Measurements from ENCODE around the gene GMPS. TPM values are rescaled to one million over a fixed set of nuclear protein-coding genes. Genes with fewer than 3 reads are reported as not detected.

Gene GMPS
- total and polyA plus RNA-seq, 2 of the 13 experiments (the other 11 are each of a cell fraction or from before 2014, with no cell fraction given) = 29.6 to 85.5 TPM

- no peak; the same call in 1 of the 2 replicates for TF ChIP-seq TARDBP (CRISPR knock-in tag; IDR thresholded peaks at IDR 0.05)
- TF ChIP-seq ZC3H13 (CRISPR knock-in tag; IDR thresholded peaks at IDR 0.05) = 0 out of 2 replicates have a peak, but pooled peaks have one; percentile 42
- no peak for TF ChIP-seq FOXA1 (IDR thresholded peaks at IDR 0.05)
- no peak; the same call in 1 of the 2 replicates for TF ChIP-seq FOXA1 (CRISPR knock-in tag; IDR thresholded peaks at IDR 0.05)
- no peak for TF ChIP-seq RELA (CRISPR knock-in tag; IDR thresholded peaks at IDR 0.05)
- TF ChIP-seq ZFP36 (IDR thresholded peaks at IDR 0.05; ENCODE audit: borderline replicate concordance, low read depth, low read length, partially characterized antibody) = no peak
- 0 out of 2 replicates have a peak, but pooled peaks have one; percentile 23 for TF ChIP-seq FLYWCH1 (CRISPR knock-in tag; IDR thresholded peaks at IDR 0.05)
- TF ChIP-seq MTERF4 (CRISPR knock-in tag; IDR thresholded peaks at IDR 0.05) = no peak
- no peak for TF ChIP-seq SP1 (IDR thresholded peaks at IDR 0.05)
- TF ChIP-seq SP1 (CRISPR knock-in tag; IDR thresholded peaks at IDR 0.05) = peak; percentile 80
- TF ChIP-seq ZNF230 (CRISPR knock-in tag; IDR thresholded peaks at IDR 0.05) = 0 out of 2 replicates have a peak, but pooled peaks have one; percentile 33
- TF ChIP-seq ZNF513 (CRISPR knock-in tag; conservative IDR thresholded peaks at IDR 0.05) = no peak
- TF ChIP-seq EED (CRISPR knock-in tag; IDR thresholded peaks at IDR 0.05) = no peak
- TF ChIP-seq ZNF776 (CRISPR knock-in tag; IDR thresholded peaks at IDR 0.05) = peak; percentile 55; the same call in 1 of the 2 replicates
- 0 out of 2 replicates have a peak, but pooled peaks have one; percentile 42 for TF ChIP-seq SMAD1 (CRISPR knock-in tag; IDR thresholded peaks at IDR 0.05; ENCODE audit: borderline replicate concordance, low read depth)
- TF ChIP-seq ISX (CRISPR knock-in tag; conservative IDR thresholded peaks at IDR 0.05) = no peak
- no peak for TF ChIP-seq FOXP1 (IDR thresholded peaks at IDR 0.05)
- no peak for TF ChIP-seq FOXP1 (CRISPR knock-in tag; IDR thresholded peaks at IDR 0.05)
- TF ChIP-seq MED1 (CRISPR knock-in tag; IDR thresholded peaks at IDR 0.05) = no peak
- TF ChIP-seq MAZ (IDR thresholded peaks at IDR 0.05; ENCODE audit: borderline replicate concordance, low read depth, low read length) = peak; percentile 74
- peak; percentile 82 for TF ChIP-seq MAZ (CRISPR knock-in tag; IDR thresholded peaks at IDR 0.05; ENCODE audit: low read depth)
- no peak for TF ChIP-seq ZNF619 (CRISPR knock-in tag; IDR thresholded peaks at IDR 0.05)
- TF ChIP-seq ZKSCAN1 (IDR thresholded peaks at IDR 0.05; ENCODE audit: low read length) = no peak
- peak; percentile 67 for TF ChIP-seq ZMYM4 (CRISPR knock-in tag; IDR thresholded peaks at IDR 0.05)
- no peak; the same call in 1 of the 2 replicates for TF ChIP-seq ZNF616 (CRISPR knock-in tag; IDR thresholded peaks at IDR 0.05; ENCODE audit: low read depth)
- TF ChIP-seq KDM3A (CRISPR knock-in tag; IDR thresholded peaks at IDR 0.05; ENCODE audit: low read depth) = no peak; the same call in 1 of the 2 replicates
- TF ChIP-seq ZKSCAN5 (CRISPR knock-in tag; IDR thresholded peaks at IDR 0.05) = no peak
- TF ChIP-seq ETV6 (CRISPR knock-in tag; conservative IDR thresholded peaks at IDR 0.05) = 0 out of 2 replicates have a peak, but pooled peaks have one; percentile 15
- TF ChIP-seq MTF1 (CRISPR knock-in tag; IDR thresholded peaks at IDR 0.05) = no peak
- peak; percentile 22; the same call in 1 of the 2 replicates for TF ChIP-seq FOXA3 (CRISPR knock-in tag; IDR thresholded peaks at IDR 0.05)
- no peak for TF ChIP-seq ZFAT (CRISPR knock-in tag; conservative IDR thresholded peaks at IDR 0.05)
- no peak for TF ChIP-seq MBD4 (IDR thresholded peaks at IDR 0.05; ENCODE audit: borderline replicate concordance, low read length)
- no peak for TF ChIP-seq GPN1 (CRISPR knock-in tag; IDR thresholded peaks at IDR 0.05; ENCODE audit: borderline replicate concordance)
Measured at GRCh38 chr3:155870133-155870944, at the start of gene GMPS (continued).
